ENCODE measurements around the gene NES.
A peak's percentile ranks its signal among the peaks of the same experiment; 100 is the strongest.

The NES gene

DNA sequence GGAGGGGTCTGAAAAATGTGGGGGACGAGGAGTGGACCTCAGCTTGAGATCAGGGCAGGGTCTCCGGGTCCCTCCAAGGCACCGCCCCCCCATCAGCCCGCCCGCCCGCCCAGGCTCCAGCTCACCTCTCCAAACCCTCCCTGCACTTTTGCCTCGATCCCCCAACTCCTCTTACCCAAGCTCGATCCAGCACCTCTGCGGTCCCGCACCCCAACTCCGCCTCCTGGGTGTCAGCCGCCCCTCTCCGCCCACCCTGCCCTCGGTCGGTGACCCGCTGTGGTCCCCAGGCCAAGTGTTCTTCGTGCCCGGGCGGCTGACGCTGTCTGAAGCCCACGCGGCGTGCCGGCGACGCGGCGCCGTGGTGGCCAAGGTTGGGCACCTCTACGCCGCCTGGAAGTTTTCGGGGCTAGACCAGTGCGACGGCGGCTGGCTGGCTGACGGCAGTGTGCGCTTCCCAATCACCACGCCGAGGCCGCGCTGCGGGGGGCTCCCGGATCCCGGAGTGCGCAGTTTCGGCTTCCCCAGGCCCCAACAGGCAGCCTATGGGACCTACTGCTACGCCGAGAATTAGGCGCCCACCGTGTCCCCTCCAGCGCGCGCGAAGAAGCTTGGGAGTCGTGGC is 52.3 kb downstream of the NES start:
- Mint-ChIP-seq H3K36me3 (ENCODE audit: low read depth) (no peaks in the 10 kb centered on the region), H3K27ac (no peak overlapping the region), H3K9me3 (no peaks in the 10 kb centered on the region), H3K4me3 (no peak overlapping the region), H3K27me3 (peaks cover 71% of the 10 kb centered on the region), H3K4me1 (peaks cover 5% of the 10 kb centered on the region)
- no peak for DNase-seq
- ATAC-seq = no peak

- Mint-ChIP-seq H3K9me3 (no peaks in the 10 kb centered on the region), H3K36me3 (ENCODE audit: low read depth) (no peaks in the 10 kb centered on the region), H3K27ac (no peak overlapping the region), H3K27me3 (peaks cover 72% of the 10 kb centered on the region), H3K4me3 (peak overlapping the region; percentile 11), H3K4me1 (peaks cover 5% of the 10 kb centered on the region)
- peak; percentile 76 for ATAC-seq
- peak; percentile 59 for DNase-seq
These were observed 53.0 kb downstream of the NES start for GRCh38 chr1:156623946-156624813.

- no peak for ATAC-seq
- no peak for DNase-seq
- H3K4me1 Mint-ChIP-seq = peaks cover 5% of the 10 kb centered on the region
- H3K9me3 Mint-ChIP-seq = no peaks in the 10 kb centered on the region
- peaks cover 78% of the 10 kb centered on the region for H3K27me3 Mint-ChIP-seq
- H3K27ac Mint-ChIP-seq = no peak overlapping the region
- H3K36me3 Mint-ChIP-seq (ENCODE audit: low read depth) = no peaks in the 10 kb centered on the region
- no peak overlapping the region for H3K4me3 Mint-ChIP-seq
These were observed 54.5 kb downstream of the NES start for GRCh38 chr1:156622581-156623297.

- peaks cover 73% of the 10 kb centered on the region for H3K27me3 Mint-ChIP-seq
These were observed 57.6 kb downstream of the NES start for GRCh38 chr1:156619582-156619955.

GRCh38 chr1:156618853-156619581 is 58.2 kb downstream of the NES start, which contains the start of gene HAPLN2:
HAPLN2 (plus strand) TSS chr1:156619415; CDS start chr1:156623491, 4,076 bp downstream.
- H3K27ac Mint-ChIP-seq = no peak within 1 kb of the TSS
- H3K4me1 Mint-ChIP-seq = no peaks in the 10 kb centered on the region
- no peaks in the 10 kb centered on the region for H3K36me3 Mint-ChIP-seq (ENCODE audit: low read depth)
- peaks cover 71% of the 10 kb centered on the region for H3K27me3 Mint-ChIP-seq
- ATAC-seq (no peak), DNase-seq (peak; percentile 23)
- no peaks in the 10 kb centered on the region for H3K9me3 Mint-ChIP-seq
- H3K4me3 Mint-ChIP-seq = no peak within 1 kb of the TSS

More at GRCh38 chr1:156619582-156619955, 57.6 kb downstream of the NES start:
- Mint-ChIP-seq H3K36me3 (ENCODE audit: low read depth) (no peaks in the 10 kb centered on the region), H3K27ac (no peak overlapping the region), H3K4me3 (no peak overlapping the region), H3K4me1 (no peaks in the 10 kb centered on the region), H3K9me3 (no peaks in the 10 kb centered on the region)
- DNase-seq (no peak), ATAC-seq (no peak)

Data from activated naive CD8-positive, alpha-beta T cell treated with anti-CD3 and anti-CD28 coated beads, Interleukin-2, amount 50 U/mL, for 24 hours (primary cell).